Measurements from ENCODE around the gene EXOC6.
A peak's percentile ranks its signal among the peaks of the same experiment; 100 is the strongest.

Gene EXOC6

DNA sequence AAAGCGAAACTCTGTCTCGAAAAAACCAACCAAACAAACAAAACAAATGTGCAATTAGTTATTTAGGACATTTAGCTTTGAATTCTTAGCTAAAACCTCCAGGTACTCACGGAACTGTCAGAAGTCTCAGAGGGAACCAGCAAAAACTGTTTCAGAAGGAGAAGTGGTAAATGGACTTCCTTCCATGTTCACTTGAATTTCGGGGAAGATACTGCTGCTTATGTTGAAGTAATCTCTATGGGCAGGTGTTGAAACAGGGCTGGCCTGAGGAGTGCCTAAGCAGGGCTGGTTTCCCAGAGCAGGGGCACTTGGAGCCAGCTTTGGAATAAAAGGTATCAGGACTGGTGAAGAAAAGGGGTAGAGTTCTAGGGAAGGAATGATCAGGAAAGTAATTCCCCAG, 2.4 kb upstream of the EXOC6 start:
- Histone ChIP-seq H3K27me3 (ENCODE audit: insufficient read depth, poor library complexity, severe bottlenecking) (no peaks in the 10 kb centered on the region), H3K27ac (replicated peaks) (peak overlapping the region; percentile 76), H3K4me3 (replicated peaks; ENCODE audit: insufficient read depth, low read length) (no peak overlapping the region)
- peak; percentile 97 for TF ChIP-seq SPI1 (IDR thresholded peaks at IDR 0.05; ENCODE audit: borderline replicate concordance, low read depth)
- TF ChIP-seq, protein P1, sequence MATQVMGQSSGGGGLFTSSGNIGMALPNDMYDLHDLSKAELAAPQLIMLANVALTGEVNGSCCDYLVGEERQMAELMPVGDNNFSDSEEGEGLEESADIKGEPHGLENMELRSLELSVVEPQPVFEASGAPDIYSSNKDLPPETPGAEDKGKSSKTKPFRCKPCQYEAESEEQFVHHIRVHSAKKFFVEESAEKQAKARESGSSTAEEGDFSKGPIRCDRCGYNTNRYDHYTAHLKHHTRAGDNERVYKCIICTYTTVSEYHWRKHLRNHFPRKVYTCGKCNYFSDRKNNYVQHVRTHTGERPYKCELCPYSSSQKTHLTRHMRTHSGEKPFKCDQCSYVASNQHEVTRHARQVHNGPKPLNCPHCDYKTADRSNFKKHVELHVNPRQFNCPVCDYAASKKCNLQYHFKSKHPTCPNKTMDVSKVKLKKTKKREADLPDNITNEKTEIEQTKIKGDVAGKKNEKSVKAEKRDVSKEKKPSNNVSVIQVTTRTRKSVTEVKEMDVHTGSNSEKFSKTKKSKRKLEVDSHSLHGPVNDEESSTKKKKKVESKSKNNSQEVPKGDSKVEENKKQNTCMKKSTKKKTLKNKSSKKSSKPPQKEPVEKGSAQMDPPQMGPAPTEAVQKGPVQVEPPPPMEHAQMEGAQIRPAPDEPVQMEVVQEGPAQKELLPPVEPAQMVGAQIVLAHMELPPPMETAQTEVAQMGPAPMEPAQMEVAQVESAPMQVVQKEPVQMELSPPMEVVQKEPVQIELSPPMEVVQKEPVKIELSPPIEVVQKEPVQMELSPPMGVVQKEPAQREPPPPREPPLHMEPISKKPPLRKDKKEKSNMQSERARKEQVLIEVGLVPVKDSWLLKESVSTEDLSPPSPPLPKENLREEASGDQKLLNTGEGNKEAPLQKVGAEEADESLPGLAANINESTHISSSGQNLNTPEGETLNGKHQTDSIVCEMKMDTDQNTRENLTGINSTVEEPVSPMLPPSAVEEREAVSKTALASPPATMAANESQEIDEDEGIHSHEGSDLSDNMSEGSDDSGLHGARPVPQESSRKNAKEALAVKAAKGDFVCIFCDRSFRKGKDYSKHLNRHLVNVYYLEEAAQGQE (IDR thresholded peaks at IDR 0.05; ENCODE audit: insufficient replicate concordance, low read depth), result no peak
- peak; percentile 39; the same call in 1 of the 2 replicates for TF ChIP-seq POLR2AphosphoS5 (IDR thresholded peaks at IDR 0.05; ENCODE audit: low read depth)
- peak; percentile 47 to 84 for DNase-seq (ENCODE audit: low read depth in 1 of 2, low spot score in 1 of 2)

DNA sequence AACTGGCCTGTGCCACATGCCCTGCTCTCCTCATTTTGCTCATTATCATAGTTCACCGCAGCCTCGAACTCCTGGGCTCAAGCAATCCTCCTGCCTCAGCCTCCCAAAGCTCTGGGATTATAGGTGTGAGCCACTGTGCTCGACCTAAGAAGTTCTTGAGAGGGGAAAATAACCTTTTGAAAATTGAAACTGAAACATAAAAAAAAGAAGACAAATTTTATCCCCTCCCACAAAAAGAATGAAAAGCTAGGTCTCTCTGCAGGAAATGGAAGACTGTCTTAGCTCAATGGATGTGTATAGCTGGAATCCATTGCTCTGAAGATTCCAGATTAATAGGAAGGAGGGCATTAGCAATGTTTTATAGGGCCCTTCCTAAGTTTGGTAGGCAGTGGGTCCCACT, 2.0 kb upstream of the EXOC6 start:
- H3K27me3 ChIP-seq (ENCODE audit: insufficient read depth, poor library complexity, severe bottlenecking), result no peaks in the 10 kb centered on the region
- no peak overlapping the region for H3K4me3 ChIP-seq (replicated peaks; ENCODE audit: insufficient read depth, low read length)
- peak overlapping the region; percentile 76 for H3K27ac ChIP-seq (replicated peaks)
- DNase-seq (ENCODE audit: low read depth in 1 of 2, low spot score in 1 of 2), result no peak
- TF ChIP-seq SPI1 (IDR thresholded peaks at IDR 0.05; ENCODE audit: borderline replicate concordance, low read depth) (no peak), POLR2AphosphoS5 (IDR thresholded peaks at IDR 0.05; ENCODE audit: low read depth) (no peak), GABPA (IDR thresholded peaks at IDR 0.05; ENCODE audit: low read depth) (no peak)
- TF ChIP-seq, protein P1 (IDR thresholded peaks at IDR 0.05; ENCODE audit: insufficient replicate concordance, low read depth), result no peak
- TF ChIP-seq, protein P2, sequence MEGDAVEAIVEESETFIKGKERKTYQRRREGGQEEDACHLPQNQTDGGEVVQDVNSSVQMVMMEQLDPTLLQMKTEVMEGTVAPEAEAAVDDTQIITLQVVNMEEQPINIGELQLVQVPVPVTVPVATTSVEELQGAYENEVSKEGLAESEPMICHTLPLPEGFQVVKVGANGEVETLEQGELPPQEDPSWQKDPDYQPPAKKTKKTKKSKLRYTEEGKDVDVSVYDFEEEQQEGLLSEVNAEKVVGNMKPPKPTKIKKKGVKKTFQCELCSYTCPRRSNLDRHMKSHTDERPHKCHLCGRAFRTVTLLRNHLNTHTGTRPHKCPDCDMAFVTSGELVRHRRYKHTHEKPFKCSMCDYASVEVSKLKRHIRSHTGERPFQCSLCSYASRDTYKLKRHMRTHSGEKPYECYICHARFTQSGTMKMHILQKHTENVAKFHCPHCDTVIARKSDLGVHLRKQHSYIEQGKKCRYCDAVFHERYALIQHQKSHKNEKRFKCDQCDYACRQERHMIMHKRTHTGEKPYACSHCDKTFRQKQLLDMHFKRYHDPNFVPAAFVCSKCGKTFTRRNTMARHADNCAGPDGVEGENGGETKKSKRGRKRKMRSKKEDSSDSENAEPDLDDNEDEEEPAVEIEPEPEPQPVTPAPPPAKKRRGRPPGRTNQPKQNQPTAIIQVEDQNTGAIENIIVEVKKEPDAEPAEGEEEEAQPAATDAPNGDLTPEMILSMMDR (IDR thresholded peaks at IDR 0.05; ENCODE audit: insufficient read depth, low read length), result no peak

DNA sequence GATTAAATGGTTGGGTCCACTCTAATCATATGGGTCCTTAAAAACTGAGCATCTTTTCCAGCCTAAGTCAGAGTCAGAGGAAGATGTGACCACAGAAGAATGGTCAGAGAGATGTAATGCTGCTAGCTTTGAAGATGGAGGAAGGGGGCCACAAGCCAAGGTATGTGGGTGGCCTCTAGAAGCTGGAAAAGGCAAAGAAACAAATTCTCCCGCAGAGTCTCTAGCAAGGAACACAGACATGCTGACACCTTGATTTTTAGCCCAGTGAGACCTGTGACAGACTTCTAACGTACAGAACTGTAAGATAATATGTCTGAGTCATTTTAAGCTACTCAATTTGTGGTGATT, 1.5 kb upstream of the EXOC6 start:
- Histone ChIP-seq H3K27me3 (ENCODE audit: insufficient read depth, poor library complexity, severe bottlenecking) (no peaks in the 10 kb centered on the region), H3K4me3 (replicated peaks; ENCODE audit: insufficient read depth, low read length) (no peak overlapping the region), H3K27ac (replicated peaks) (peak overlapping the region; percentile 86)
- TF ChIP-seq POLR2AphosphoS5 (IDR thresholded peaks at IDR 0.05; ENCODE audit: low read depth) (no peak), GABPA (IDR thresholded peaks at IDR 0.05; ENCODE audit: low read depth) (no peak), SPI1 (IDR thresholded peaks at IDR 0.05; ENCODE audit: borderline replicate concordance, low read depth) (no peak)
- TF ChIP-seq, protein P2 (IDR thresholded peaks at IDR 0.05; ENCODE audit: insufficient read depth, low read length), result no peak
- TF ChIP-seq, protein P1 (IDR thresholded peaks at IDR 0.05; ENCODE audit: insufficient replicate concordance, low read depth), result no peak
- DNase-seq (ENCODE audit: low read depth in 1 of 2, low spot score in 1 of 2), result no peak

All from HL-60 (cell line).